Neural cell (in vitro differentiated cells): Measurements from ENCODE around the gene PABPC4L. TPM values are rescaled to one million over a fixed set of nuclear protein-coding genes. Genes with fewer than 3 reads are reported as not detected.
A peak's percentile ranks its signal among the peaks of the same experiment; 100 is the strongest.

Experiments
- H2AFZ ChIP-seq: fragments of 200-600, 300-800 bp; sonication (generic), shearing (Covaris generic); 2 replicates; pipeline ENCODE4 v1.6.0; 2014; ENCODE audit warnings: low read depth, mild to moderate bottlenecking, antibody characterized with exemption, low read length, moderate library complexity
- H3F3A ChIP-seq: fragments of 200-600 bp; shearing (Covaris generic); 2 replicates; pipeline ENCODE4 v1.6.1; 2016; ENCODE audit warnings: mild to moderate bottlenecking, moderate library complexity, mixed read lengths, antibody characterized with exemption, low read length; ENCODE audit not compliant: insufficient read depth, poor library complexity, severe bottlenecking
- H3K27ac ChIP-seq: fragments of 200-600, 300-800 bp; sonication (generic), shearing (Covaris generic); 2 replicates; pipeline ENCODE4 v1.5.1; 2014; ENCODE audit warnings: mild to moderate bottlenecking, low read length, moderate library complexity
- H3K27me3 ChIP-seq: fragments of 300-800, 200-600 bp; sonication (generic), shearing (Covaris generic); 2 replicates; pipeline ENCODE4 v1.6.0; 2014; ENCODE audit warnings: mild to moderate bottlenecking, low read depth, low read length, moderate library complexity; ENCODE audit not compliant: insufficient read depth
- H3K36me3 ChIP-seq: fragments of 300-800, 200-600 bp; sonication (generic), shearing (Covaris generic); 2 replicates; pipeline ENCODE4 v1.5.1; 2014; ENCODE audit warnings: mild to moderate bottlenecking, antibody characterized with exemption, low read length, moderate library complexity; ENCODE audit not compliant: insufficient read depth
- H3K4me2 ChIP-seq: fragments of 300-800, 200-600 bp; sonication (generic), shearing (Covaris generic); 2 replicates; pipeline ENCODE4 v1.6.0; 2014; ENCODE audit warnings: mild to moderate bottlenecking, low read length
- H3K4me3 ChIP-seq: fragments of 300-800, 200-600 bp; sonication (generic), shearing (Covaris generic); 2 replicates; pipeline ENCODE4 v1.5.1; 2014; ENCODE audit warnings: mild to moderate bottlenecking, low read length, moderate library complexity
- H3K79me2 ChIP-seq: fragments of 200-600 bp; shearing (Covaris generic); replicated peaks from 2 replicates; pipeline ENCODE4 v1.6.0; 2014; ENCODE audit warnings: mild to moderate bottlenecking, low read length, moderate library complexity; ENCODE audit not compliant: insufficient read depth
- H3K9ac ChIP-seq: fragments of 300-800, 200-600 bp; sonication (generic), shearing (Covaris generic); 2 replicates; pipeline ENCODE4 v1.6.1; 2016; ENCODE audit warnings: mild to moderate bottlenecking, low read length, mixed read lengths
- H3K9me2 ChIP-seq: fragments of 200-600 bp; shearing (Covaris generic); 2 replicates; pipeline ENCODE4 v1.6.1; 2016; ENCODE audit warnings: mild to moderate bottlenecking, low read length, mixed read lengths; ENCODE audit not compliant: insufficient read depth
- H3K9me3 ChIP-seq: fragments of 200-600, 300-800 bp; sonication (generic), shearing (Covaris generic); 2 replicates; pipeline ENCODE4 v1.6.1; 2016; ENCODE audit warnings: mild to moderate bottlenecking, mixed run types, low read length, moderate library complexity, mixed read lengths
- H4K20me1 ChIP-seq: fragments of 200-600 bp; shearing (Covaris generic); 2 replicates; pipeline ENCODE4 v1.6.1; 2016; ENCODE audit warnings: mild to moderate bottlenecking, mixed run types; ENCODE audit not compliant: insufficient read depth
- EP300 ChIP-seq: fragments of 450-650 bp; conservative IDR thresholded peaks from 2 replicates; pipeline ENCODE4 v1.6.1; 2014; ENCODE audit warnings: antibody characterized with exemption, mild to moderate bottlenecking, moderate library complexity; ENCODE audit not compliant: poor library complexity, severe bottlenecking
- EZH2 ChIP-seq: fragments of 200-600, 300-800 bp; shearing (Covaris generic), sonication (generic); IDR thresholded peaks from 2 replicates; pipeline ENCODE4 v1.6.1; 2014; ENCODE audit warnings: antibody characterized with exemption, low read length, borderline replicate concordance, mild to moderate bottlenecking; ENCODE audit not compliant: insufficient read depth, poor library complexity, severe bottlenecking
- MXI1 ChIP-seq: fragments of 450-650 bp; conservative IDR thresholded peaks from 2 replicates; pipeline ENCODE4 v1.6.1; 2014; ENCODE audit warnings: antibody characterized with exemption, mild to moderate bottlenecking; ENCODE audit not compliant: poor library complexity, severe bottlenecking
- POLR2AphosphoS5 ChIP-seq: IDR thresholded peaks from 2 replicates; pipeline ENCODE4 v1.6.1; 2012
- RAD21 ChIP-seq: fragments of 450-650 bp; conservative IDR thresholded peaks from 2 replicates; pipeline ENCODE4 v1.6.1; 2014; ENCODE audit warnings: antibody characterized with exemption, mild to moderate bottlenecking, moderate library complexity
- REST ChIP-seq: IDR thresholded peaks from 2 replicates; pipeline ENCODE4 v1.6.1; 2012; ENCODE audit warnings: borderline replicate concordance
- SMC3 ChIP-seq: fragments of 450-650 bp; conservative IDR thresholded peaks from 2 replicates; pipeline ENCODE4 v1.6.1; 2014; ENCODE audit warnings: antibody characterized with exemption, mild to moderate bottlenecking, moderate library complexity; ENCODE audit not compliant: poor library complexity
- TAF1 ChIP-seq: IDR thresholded peaks from 2 replicates; pipeline ENCODE4 v1.6.1; 2012; ENCODE audit warnings: low read depth
- polyA minus RNA-seq: library from RNA; depleted of rRNA, polyadenylated mRNA; stranded (reverse); fragments of >200 nt; gene quantifications from 2 replicates; pipeline ENCODE4 v1.2.3, GENCODE V29; 2014
- polyA plus RNA-seq: library from polyadenylated mRNA; depleted of rRNA; stranded (reverse); fragments of >200 nt; gene quantifications from 2 replicates; pipeline ENCODE4 v1.2.3, GENCODE V29; 2014
- TF ChIP-seq, protein P1 (sequence below): fragments of 450-650 bp; IDR thresholded peaks from 2 replicates; pipeline ENCODE4 v1.5.1; 2014; ENCODE audit warnings: antibody characterized with exemption, mild to moderate bottlenecking, moderate library complexity; ENCODE audit not compliant: poor library complexity, severe bottlenecking

The PABPC4L gene
- polyA plus RNA-seq = not detected in 2 replicates
- polyA minus RNA-seq = not detected in 2 replicates

GRCh38 chr4:134201216-134202161, at the start of gene PABPC4L:
PABPC4L (minus strand) TSS chr4:134201789; CDS start chr4:134201019, 770 bp downstream.
- TF ChIP-seq MXI1 (no peak), EP300 (no peak), POLR2AphosphoS5 (no peak), EZH2 (no peak), SMC3 (no peak), REST (no peak), TAF1 (no peak), RAD21 (no peak)
- TF ChIP-seq, protein P1, sequence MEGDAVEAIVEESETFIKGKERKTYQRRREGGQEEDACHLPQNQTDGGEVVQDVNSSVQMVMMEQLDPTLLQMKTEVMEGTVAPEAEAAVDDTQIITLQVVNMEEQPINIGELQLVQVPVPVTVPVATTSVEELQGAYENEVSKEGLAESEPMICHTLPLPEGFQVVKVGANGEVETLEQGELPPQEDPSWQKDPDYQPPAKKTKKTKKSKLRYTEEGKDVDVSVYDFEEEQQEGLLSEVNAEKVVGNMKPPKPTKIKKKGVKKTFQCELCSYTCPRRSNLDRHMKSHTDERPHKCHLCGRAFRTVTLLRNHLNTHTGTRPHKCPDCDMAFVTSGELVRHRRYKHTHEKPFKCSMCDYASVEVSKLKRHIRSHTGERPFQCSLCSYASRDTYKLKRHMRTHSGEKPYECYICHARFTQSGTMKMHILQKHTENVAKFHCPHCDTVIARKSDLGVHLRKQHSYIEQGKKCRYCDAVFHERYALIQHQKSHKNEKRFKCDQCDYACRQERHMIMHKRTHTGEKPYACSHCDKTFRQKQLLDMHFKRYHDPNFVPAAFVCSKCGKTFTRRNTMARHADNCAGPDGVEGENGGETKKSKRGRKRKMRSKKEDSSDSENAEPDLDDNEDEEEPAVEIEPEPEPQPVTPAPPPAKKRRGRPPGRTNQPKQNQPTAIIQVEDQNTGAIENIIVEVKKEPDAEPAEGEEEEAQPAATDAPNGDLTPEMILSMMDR = no peak
- Histone ChIP-seq H3K27ac (no peak within 1 kb of the TSS), H2AFZ (no peak within 1 kb of the TSS), H3K9me3 (no peaks in the 10 kb centered on the region), H3K4me2 (no peak within 1 kb of the TSS), H3K9me2 (no peaks in the 10 kb centered on the region), H3K79me2 (no peaks in the 10 kb centered on the region), H3F3A (no peaks in the 10 kb centered on the region), H3K27me3 (no peaks in the 10 kb centered on the region), H3K9ac (no peak within 1 kb of the TSS), H4K20me1 (no peaks in the 10 kb centered on the region), H3K36me3 (no peaks in the 10 kb centered on the region), H3K4me3 (peak within 1 kb of the TSS; percentile 23)

- Histone ChIP-seq H3K9ac (no peak overlapping the region), H3K9me3 (no peaks in the 10 kb centered on the region)
- no peak for TF ChIP-seq RAD21
Measured at GRCh38 chr4:134251322-134251721, 49.7 kb upstream of the PABPC4L start.

More at GRCh38 chr4:134251322-134251721, 49.7 kb upstream of the PABPC4L start:
- Histone ChIP-seq H3K9me2 (no peaks in the 10 kb centered on the region), H2AFZ (no peak overlapping the region), H3F3A (no peaks in the 10 kb centered on the region), H3K36me3 (no peaks in the 10 kb centered on the region), H3K4me3 (no peak overlapping the region), H3K27me3 (no peaks in the 10 kb centered on the region), H4K20me1 (no peaks in the 10 kb centered on the region), H3K79me2 (no peaks in the 10 kb centered on the region), H3K4me2 (no peak overlapping the region), H3K27ac (no peak overlapping the region)
